H1 (cell line): ENCODE measurements around the gene CWC15. TPM values are rescaled to one million over a fixed set of nuclear protein-coding genes. Genes with fewer than 3 reads are reported as not detected.

ENCODE experiments used
- CTCF ChIA-PET: fragments of 300-600 bp; sonication (Branson Sonifier 250); formaldehyde crosslinking; loops from one replicate; lab custom pipeline; 2021; ENCODE audit not compliant: partially characterized antibody; lab: Charles Lee
- POLR2A ChIA-PET: fragments of 300-600 bp; sonication (Branson Sonifier 250); formaldehyde crosslinking; loops from one replicate; lab custom pipeline; 2021; ENCODE audit warnings: inconsistent platforms; ENCODE audit not compliant: partially characterized antibody; lab: Charles Lee
- DNase-seq, 2 experiments: peaks; one replicate each; pipeline versions ENCODE4 v3.0.0 to v3.0.0-alpha.2; 2010 to 2022; ENCODE audit warnings: low spot score in 2 of 2, low read depth in 1 of 2, mixed read lengths in 1 of 2
- FAIRE-seq: peaks from 2 replicates; lab custom pipeline; 2011; peaks lifted over from hg19 to GRCh38; lab: Jason Lieb, UNC
- H2AFZ ChIP-seq: 2 replicates; pipeline ENCODE4 v1.8.1; 2012; ENCODE audit warnings: low read length, inconsistent platforms
- H2AK5ac ChIP-seq: 2 replicates; pipeline ENCODE4 v1.6.1; 2013; ENCODE audit warnings: low read depth, low read length
- H2BK120ac ChIP-seq: replicated peaks from 2 replicates; pipeline ENCODE3; 2013; ENCODE audit warnings: low read depth, low read length, inconsistent platforms
- H2BK12ac ChIP-seq: 2 replicates; pipeline ENCODE4 v1.6.1; 2013; ENCODE audit warnings: low read depth, low read length
- H2BK15ac ChIP-seq: 2 replicates; pipeline ENCODE4 v1.6.1; 2013; ENCODE audit warnings: low read length
- H2BK20ac ChIP-seq: 2 replicates; pipeline ENCODE4 v1.6.1; 2013; ENCODE audit warnings: low read length
- H2BK5ac ChIP-seq: 2 replicates; pipeline ENCODE4 v1.6.1; 2013; ENCODE audit warnings: low read depth, low read length
- H3K14ac ChIP-seq: 2 replicates; pipeline ENCODE4 v1.6.1; 2013; ENCODE audit warnings: inconsistent platforms; ENCODE audit not compliant: insufficient read length
- H3K18ac ChIP-seq: 2 replicates; pipeline ENCODE4 v1.6.1; 2013; ENCODE audit warnings: low read length; ENCODE audit errors: extremely low read depth
- H3K23ac ChIP-seq: 2 replicates; pipeline ENCODE4 v1.6.1; 2013; ENCODE audit warnings: inconsistent platforms; ENCODE audit not compliant: insufficient read length
- H3K23me2 ChIP-seq: 2 replicates; pipeline ENCODE4 v1.6.1; 2013; ENCODE audit warnings: low read depth, low read length
- H3K27ac ChIP-seq: 2 replicates; pipeline ENCODE4 v1.6.1; 2011; ENCODE audit warnings: low read depth, low read length, inconsistent platforms
- H3K27me3 ChIP-seq, 4 experiments: replicated peaks in 1 of 4; 1 replicate in 1 of 4; 2 replicates in 3 of 4; pipeline versions ENCODE4 v1.6.1 to v1.8.1; 2011 to 2013; ENCODE audit warnings: low read length in 3 of 4, mild to moderate bottlenecking in 3 of 4, inconsistent platforms in 2 of 4, mixed read lengths in 2 of 4, moderate library complexity in 1 of 4; ENCODE audit not compliant: control insufficient read depth in 3 of 4, insufficient read depth in 3 of 4; ENCODE audit errors: extremely low read depth in 1 of 4
- H3K36me3 ChIP-seq, 4 experiments: 2 replicates each; pipeline versions ENCODE4 v1.6.1 to v1.8.1; 2011 to 2013; ENCODE audit warnings: mild to moderate bottlenecking in 4 of 4, low read length in 3 of 4, moderate library complexity in 2 of 4, control low read depth in 1 of 4, inconsistent platforms in 1 of 4; ENCODE audit not compliant: insufficient read depth in 4 of 4, control insufficient read depth in 2 of 4
- H3K4ac ChIP-seq: replicated peaks from 2 replicates; pipeline ENCODE3; 2013; ENCODE audit warnings: low read length, low read depth, mixed read lengths, inconsistent platforms; ENCODE audit not compliant: insufficient read length
- H3K4me1 ChIP-seq, 4 experiments: replicated peaks in 1 of 4; 1 replicate in 1 of 4; 2 replicates in 3 of 4; pipeline versions ENCODE4 v1.6.1 to v1.8.1; 2011 to 2013; ENCODE audit warnings: low read length in 3 of 4, inconsistent platforms in 2 of 4, mixed read lengths in 1 of 4; ENCODE audit not compliant: insufficient read depth in 4 of 4, control insufficient read depth in 3 of 4
- H3K4me2 ChIP-seq, 2 experiments: 2 replicates each; pipeline versions ENCODE4 v1.6.1 to v1.8.1; 2011 to 2013; ENCODE audit warnings: low read depth in 2 of 2, low read length in 2 of 2, control low read depth in 1 of 2, inconsistent platforms in 1 of 2, mild to moderate bottlenecking in 1 of 2; ENCODE audit not compliant: insufficient read depth in 1 of 2
- H3K4me3 ChIP-seq, 4 experiments: fragments of 200-600, 300-600 bp in 1 of 4; sonication (generic), shearing (Covaris generic), sonication (Bioruptor Twin) in 1 of 4; 2 replicates each; pipeline versions ENCODE4 v1.5.1 to v1.8.1; 2011 to 2016; ENCODE audit warnings: low read length in 4 of 4, low read depth in 3 of 4, control low read depth in 2 of 4, inconsistent platforms in 2 of 4, mild to moderate bottlenecking in 2 of 4, mixed read lengths in 1 of 4, moderate library complexity in 1 of 4; ENCODE audit not compliant: insufficient read depth in 2 of 4; ENCODE audit errors: extremely low read depth in 1 of 4
- H3K56ac ChIP-seq: replicated peaks from 2 replicates; pipeline ENCODE3; 2013; ENCODE audit warnings: low read depth, mild to moderate bottlenecking, mixed read lengths, low read length, inconsistent platforms; ENCODE audit not compliant: insufficient read length
- H3K79me1 ChIP-seq: 2 replicates; pipeline ENCODE4 v1.6.1; 2013; ENCODE audit warnings: low read depth, low read length, control low read depth
- H3K79me2 ChIP-seq, 2 experiments: 2 replicates each; pipeline versions ENCODE4 v1.6.1 to v1.8.1; 2012 to 2013; ENCODE audit warnings: low read length in 2 of 2, mild to moderate bottlenecking in 2 of 2, inconsistent platforms in 1 of 2; ENCODE audit not compliant: insufficient read depth in 2 of 2, control insufficient read depth in 1 of 2
- H3K9ac ChIP-seq, 4 experiments: replicated peaks in 1 of 4; 1 replicate in 1 of 4; 2 replicates in 3 of 4; pipeline versions ENCODE4 v1.6.1 to v1.8.1; 2011 to 2013; ENCODE audit warnings: low read depth in 3 of 4, low read length in 3 of 4, control low read depth in 2 of 4, mild to moderate bottlenecking in 2 of 4, moderate library complexity in 2 of 4, inconsistent platforms in 1 of 4; ENCODE audit errors: extremely low read depth in 1 of 4
- H3K9me3 ChIP-seq, 2 experiments: 2 replicates each; pipeline versions ENCODE4 v1.6.1 to v1.8.1; 2012 to 2013; ENCODE audit warnings: mild to moderate bottlenecking in 2 of 2, moderate library complexity in 2 of 2, control low read depth in 1 of 2, inconsistent platforms in 1 of 2, low read depth in 1 of 2, low read length in 1 of 2, mixed read lengths in 1 of 2; ENCODE audit not compliant: insufficient read depth in 2 of 2
- H4K20me1 ChIP-seq, 2 experiments: replicated peaks in 1 of 2; 2 replicates each; pipeline versions ENCODE3 to v1.8.1; 2011 to 2013; ENCODE audit warnings: inconsistent platforms in 2 of 2, low read length in 2 of 2, mild to moderate bottlenecking in 1 of 2; ENCODE audit not compliant: insufficient read depth in 2 of 2, control insufficient read depth in 1 of 2
- H4K5ac ChIP-seq: 2 replicates; pipeline ENCODE4 v1.6.1; 2013; ENCODE audit warnings: low read length, low read depth, mixed read lengths, inconsistent platforms; ENCODE audit not compliant: insufficient read length
- H4K8ac ChIP-seq: 2 replicates; pipeline ENCODE4 v1.8.0; 2013; ENCODE audit warnings: mild to moderate bottlenecking, moderate library complexity, low read length, inconsistent platforms; ENCODE audit not compliant: insufficient read depth; ENCODE audit errors: extremely low read depth
- H4K91ac ChIP-seq: replicated peaks from 2 replicates; pipeline ENCODE3; 2013; ENCODE audit warnings: low read length, mixed read lengths, inconsistent platforms; ENCODE audit not compliant: insufficient read length
- ASH2L ChIP-seq: fragments of 200-600, 300-600 bp; sonication (generic); IDR thresholded peaks from one replicate; pipeline ENCODE4 v1.7.1; 2017; ENCODE audit warnings: low read length
- CHD2 ChIP-seq: IDR thresholded peaks from 2 replicates; pipeline ENCODE4 v1.6.1; 2012; ENCODE audit warnings: low read length, improper control_type of control experiment
- CREB1 ChIP-seq: IDR thresholded peaks from 2 replicates; pipeline ENCODE4 v1.6.1; 2012; ENCODE audit warnings: inconsistent platforms
- GTF2F1 ChIP-seq: IDR thresholded peaks from 2 replicates; pipeline ENCODE4 v1.6.1; 2012; ENCODE audit warnings: low read depth, low read length, improper control_type of control experiment, borderline replicate concordance
- KDM1A ChIP-seq: fragments of 200-600, 300-600 bp; sonication (generic); IDR thresholded peaks from 2 replicates; pipeline ENCODE4 v1.7.1; 2016; ENCODE audit warnings: mild to moderate bottlenecking, low read length, borderline replicate concordance
- PHF8 ChIP-seq: fragments of 200-600 bp; sonication (generic); conservative IDR thresholded peaks from 2 replicates; pipeline ENCODE4 v1.7.1; 2012; ENCODE audit warnings: low read depth, mild to moderate bottlenecking, inconsistent platforms, low read length, moderate library complexity
- SP4 ChIP-seq: IDR thresholded peaks from 2 replicates; pipeline ENCODE4 v1.6.1; 2012; ENCODE audit warnings: low read length, inconsistent platforms
- WGBS, 2 experiments: shearing (Covaris generic) in 1 of 2; methylation state at CpG; one replicate each; pipeline versions ENCODE4 v1.1.6 to v1.1.7; 2013 to 2015; ENCODE audit warnings: low lambda C conversion rate in 2 of 2, mixed read lengths in 2 of 2, inconsistent platforms in 1 of 2, low coverage in 1 of 2, missing lambda C conversion rate in 1 of 2; ENCODE audit not compliant: insufficient replicate concordance in 2 of 2, insufficient coverage in 1 of 2, insufficient read length in 1 of 2; ENCODE audit errors: extremely low coverage in 1 of 2, missing lambda C conversion rate in 1 of 2; 5-methylcytosine and 5-hydroxymethylcytosine counted together
- polyA plus RNA-seq, 7 experiments: library from polyadenylated mRNA; depleted of rRNA in 3 of 7; stranded (reverse) in 5 of 7; unstranded in 2 of 7; fragments of >200 nt in 5 of 7; fragments of 200-250 nt in 2 of 7; gene quantifications; 1 replicate in 5 of 7; 2 replicates in 1 of 7; 4 replicates in 1 of 7; pipeline versions ENCODE4 v1.2.1 to v1.2.3, GENCODE V29; 2011 to 2013; ENCODE audit warnings: missing spikeins in 2 of 7, mixed read lengths in 2 of 7
- total RNA-seq: library from RNA; stranded (reverse); fragmentation: NEBNext Ultra II Directional; extraction: Animal tissue kit (Norgen Biotek cat#: 25700); gene quantifications from 2 replicates; pipeline ENCODE4 v1.2.1, GENCODE V29; 2021

The CWC15 gene
- total and polyA plus RNA-seq, 2 of the 8 experiments (the other 6 are each of a cell fraction or from before 2014, with no cell fraction given) = 15.7 to 59.4 TPM

GRCh38 chr11:95016139-95016538, 42.8 kb upstream of the CWC15 start:
- Histone ChIP-seq H3K79me1 (no peaks in the 10 kb centered on the region), H3K4ac (no peak overlapping the region), H4K20me1 (no peaks in the 10 kb centered on the region), H3K9ac (no peak overlapping the region), H2BK5ac (no peak overlapping the region), H4K91ac (no peak overlapping the region), H2AFZ (no peak overlapping the region), H2BK12ac (no peak overlapping the region), H4K5ac (no peak overlapping the region), H2BK20ac (no peak overlapping the region), H3K18ac (no peak overlapping the region), H3K27me3 (no peaks in the 10 kb centered on the region), H3K79me2 (no peaks in the 10 kb centered on the region), H3K23me2 (no peaks in the 10 kb centered on the region), H4K8ac (no peak overlapping the region), H3K36me3 (no peaks in the 10 kb centered on the region), H3K4me3 (no peak overlapping the region), H2BK120ac (no peak overlapping the region), H3K4me2 (no peak overlapping the region), H3K27ac (no peak overlapping the region), H2AK5ac (no peak overlapping the region), H3K56ac (no peak overlapping the region), H2BK15ac (no peak overlapping the region), H3K4me1 (no peaks in the 10 kb centered on the region), H3K23ac (no peak overlapping the region), H3K9me3 (no peaks in the 10 kb centered on the region), H3K14ac (no peak overlapping the region)
- DNase-seq = no peak
- ChIA-PET POLR2A (no interaction called here), CTCF (interaction anchor here (0.6 kb wide), 1 partner anchor 104 kb away, joined by 3 read pairs; no protein-coding TSS in a partner anchor)
- 86% methylated on average over 2 of the region's 2 CpGs; no CpG with 5 or more reads in 1 of the 2 experiments for whole genome bisulfite sequencing, 2 experiments
- FAIRE-seq = no peak
- TF ChIP-seq PHF8 = no peak
- no peak for TF ChIP-seq ASH2L
- TF ChIP-seq SP4 = no peak
- no peak for TF ChIP-seq GTF2F1
- TF ChIP-seq CHD2 = no peak
- no peak for TF ChIP-seq CREB1
- no peak for TF ChIP-seq KDM1A
